GM18868 (cell line): ENCODE data around the gene ZNF189.
"Not testable (repeated sequence)": the region's sequence is repeated elsewhere in the genome, so short reads cannot be mapped to it uniquely, and the experiment has no call there.

Source experiments
- ATAC-seq: cut with Tn5 transposase; IDR thresholded peaks from one replicate; pipeline ENCODE4 v1.9.1; 2021; ENCODE audit warnings: mild to moderate bottlenecking, moderate library complexity; ENCODE audit not compliant: unreplicated experiment

ZNF189 gene

DNA sequence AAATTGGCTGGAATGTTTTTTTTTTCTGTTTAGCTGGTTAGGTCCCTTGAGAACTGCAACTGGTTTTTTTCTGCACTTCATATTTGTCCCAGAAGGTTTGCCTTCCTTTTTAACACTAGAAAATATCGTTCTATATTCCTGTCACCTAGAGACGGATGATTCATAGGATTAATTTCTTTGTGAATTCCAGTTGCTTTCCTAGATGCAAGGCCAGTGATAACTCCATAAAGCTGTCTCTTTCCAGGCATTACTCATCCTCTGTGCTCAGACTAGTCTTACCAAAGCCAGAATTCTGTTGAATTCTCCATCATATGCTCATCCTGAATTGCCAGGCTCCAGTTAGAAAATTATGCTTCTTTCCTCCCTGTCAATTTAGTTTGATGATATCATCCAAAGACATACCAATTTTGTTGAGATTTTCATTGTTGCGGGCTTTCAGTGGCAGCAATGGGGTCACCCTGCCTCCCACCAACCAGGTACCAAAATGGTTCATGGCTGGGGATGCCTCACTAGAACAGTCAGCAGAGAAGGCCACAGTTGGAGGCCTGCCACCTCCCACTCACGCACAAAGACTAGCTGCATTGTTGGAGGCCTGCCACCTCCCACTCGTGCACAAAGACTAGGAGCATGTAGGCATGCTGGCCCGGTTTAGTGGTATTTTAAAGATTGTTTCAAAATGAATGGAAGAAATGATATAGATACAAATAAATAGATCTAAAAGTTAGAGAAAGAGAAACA is 22.4 kb upstream of the ZNF189 start:
- no peak for ATAC-seq

DNA sequence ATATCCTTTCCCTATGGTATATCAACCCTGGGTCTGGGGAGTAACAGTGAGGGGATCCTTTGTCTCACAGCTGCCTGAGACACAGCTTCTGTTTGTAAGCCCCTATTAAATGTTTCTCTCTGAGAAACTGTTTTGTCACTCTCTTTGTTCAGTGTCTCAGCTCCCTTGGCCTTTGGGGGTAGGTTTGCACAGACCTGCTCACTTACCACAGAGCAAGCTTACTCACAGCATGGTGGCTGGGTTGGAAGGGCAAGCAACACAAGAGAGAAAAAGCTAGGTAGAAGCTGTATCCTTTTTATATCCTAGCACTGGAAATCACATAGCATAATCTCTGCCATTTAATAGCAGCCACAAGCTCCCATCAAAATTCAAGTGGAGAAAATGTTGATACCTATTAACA is 18.4 kb upstream of the ZNF189 start:
- no peak for ATAC-seq

DNA sequence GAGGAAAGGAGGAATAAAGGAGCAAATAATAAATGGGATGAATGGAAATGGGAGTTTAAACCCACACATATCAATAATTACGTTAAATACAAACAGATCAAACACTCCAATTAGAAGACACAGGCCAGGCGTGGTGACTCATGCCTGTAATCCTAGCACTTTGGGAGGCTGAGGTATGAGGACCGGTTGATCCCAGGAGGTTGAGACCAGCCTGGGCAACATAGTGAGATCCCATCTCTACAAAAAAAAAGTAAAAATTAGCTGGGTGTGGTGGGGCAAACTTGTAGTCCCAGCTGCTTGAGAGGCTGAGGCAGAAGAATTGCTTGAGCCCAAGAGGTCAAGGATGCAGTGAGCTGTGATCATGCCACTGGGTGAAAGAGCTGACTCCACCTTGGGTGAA is 17.5 kb upstream of the ZNF189 start:
- no peak for ATAC-seq

DNA sequence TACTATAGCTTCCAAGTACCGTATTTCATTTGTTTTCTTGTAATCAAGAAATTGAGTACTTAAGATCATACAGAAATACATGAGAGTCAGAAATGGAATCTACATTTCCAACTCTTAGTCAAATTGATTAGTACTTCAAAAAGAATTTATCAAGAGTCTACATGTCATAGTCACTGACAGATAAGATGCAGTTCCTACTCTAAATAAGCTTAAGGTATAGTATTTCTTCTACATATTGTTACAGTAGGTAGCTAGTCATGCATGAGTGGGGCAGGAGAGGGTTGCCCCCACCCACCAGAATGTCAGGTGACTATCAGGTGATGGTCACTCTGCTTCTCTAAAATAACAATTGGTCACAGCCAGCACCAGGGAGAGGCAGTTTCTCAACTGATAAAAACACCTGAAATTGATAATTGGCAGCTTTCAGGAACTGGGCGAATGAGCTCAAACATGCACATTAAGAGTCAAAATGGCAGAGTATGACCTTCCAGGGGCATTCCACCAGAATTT is 16.8 kb upstream of the ZNF189 start:
- ATAC-seq: no peak

DNA sequence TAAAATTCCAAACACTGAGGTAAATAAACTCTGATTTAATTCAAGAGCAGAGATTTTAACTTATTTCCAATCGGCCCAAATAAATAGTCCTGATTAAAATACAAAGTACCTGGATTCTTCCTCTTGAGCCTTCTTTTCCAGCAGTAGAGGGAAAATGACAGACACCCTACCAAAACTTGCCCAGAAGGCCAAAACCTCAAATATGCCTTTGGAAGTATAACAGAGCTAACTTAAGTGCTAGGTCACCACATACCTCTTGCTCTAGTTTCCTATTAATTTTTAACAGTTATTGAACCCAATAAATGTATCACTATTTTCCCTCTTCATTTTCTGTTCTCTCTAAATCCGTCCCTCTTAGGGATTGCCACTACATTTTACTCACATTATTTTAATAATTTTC is 15.3 kb upstream of the ZNF189 start:
- no peak for ATAC-seq

DNA sequence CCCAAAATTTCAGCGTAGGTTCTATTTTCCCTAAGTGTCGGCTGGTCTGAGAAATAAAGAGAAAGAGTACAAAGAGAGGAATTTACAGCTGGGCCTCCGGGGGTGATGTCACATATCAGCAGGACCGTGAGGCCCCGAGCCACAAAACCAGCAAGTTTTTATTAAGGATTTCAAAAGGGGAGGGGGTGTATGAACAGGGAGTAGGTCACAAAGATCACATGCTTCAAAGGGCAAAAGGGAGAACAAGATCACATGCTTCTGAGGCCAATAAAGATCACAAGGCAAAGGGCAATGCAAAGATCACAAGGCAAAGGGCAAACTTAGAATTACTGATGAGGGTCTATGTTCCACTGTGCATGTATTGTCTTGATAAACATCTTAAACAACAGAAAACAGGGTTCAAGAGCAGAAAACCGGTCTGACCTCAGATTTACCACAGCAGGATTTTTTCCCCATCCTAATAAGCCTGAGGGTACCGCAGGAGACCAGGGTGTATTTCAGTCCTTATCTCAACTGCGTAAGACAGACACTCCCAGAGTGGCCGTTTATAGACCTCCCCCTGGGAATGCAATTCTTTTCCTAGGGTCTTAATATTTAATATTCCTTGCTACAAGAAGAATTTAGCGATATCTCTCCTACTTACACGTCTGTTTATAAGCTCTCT is 13.6 kb upstream of the ZNF189 start, which contains the start of gene BAAT:
BAAT (minus strand) TSS at position 134 of the 664 bp plus-strand sequence. CDS start 13,602 bp downstream, outside the sequence.
- not testable (repeated sequence) for ATAC-seq

DNA sequence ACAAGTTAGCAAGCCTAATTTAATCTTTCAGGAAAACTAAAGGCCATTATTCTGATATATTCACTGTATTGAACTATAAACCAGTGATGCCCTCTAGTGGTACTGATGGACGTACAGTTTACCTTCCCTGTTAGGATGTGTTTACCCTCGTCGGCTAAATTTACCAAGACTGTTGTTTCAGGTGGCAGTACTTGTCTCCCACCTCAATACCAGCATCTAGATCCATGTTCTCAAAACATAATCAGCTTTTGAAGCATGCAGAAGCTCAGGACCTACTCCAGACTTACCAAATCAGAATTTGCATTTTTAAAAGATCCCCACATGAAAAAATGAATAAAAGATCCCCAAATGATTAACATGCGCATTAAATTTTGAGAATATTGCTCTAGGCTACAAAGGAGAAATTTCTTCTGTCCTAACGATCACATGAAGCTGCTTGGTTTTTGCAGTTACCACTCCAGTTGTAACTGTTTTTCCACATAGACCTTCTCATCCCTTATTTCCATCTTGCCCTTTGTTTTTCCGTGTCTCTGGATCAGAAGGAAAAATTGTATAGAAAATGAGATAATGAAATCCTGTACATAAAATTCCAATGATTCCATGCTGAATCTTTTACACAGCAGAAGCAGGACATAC is 10.7 kb upstream of the ZNF189 start:
- peak; percentile 88 for ATAC-seq

DNA sequence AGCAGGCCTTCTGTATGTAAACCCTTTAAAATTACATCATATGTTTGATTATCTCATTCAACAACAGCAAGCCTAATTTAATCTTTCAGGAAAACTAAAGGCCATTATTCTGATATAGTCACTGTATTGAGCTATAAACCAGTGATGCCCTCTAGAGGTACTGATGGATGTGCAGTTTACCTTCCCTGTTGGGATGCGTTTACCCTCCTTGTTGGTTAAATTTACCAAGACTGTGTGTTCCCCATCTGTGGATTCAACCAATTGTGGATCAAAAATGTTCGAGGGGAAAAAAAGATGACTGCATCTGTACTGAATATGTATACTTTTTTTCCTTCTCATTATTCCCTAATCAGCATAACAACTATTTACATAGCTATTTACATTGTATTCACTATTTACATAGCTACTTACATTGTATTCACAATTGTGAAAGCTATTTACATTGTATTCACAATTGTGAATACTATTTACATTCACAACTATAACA is 10.1 kb upstream of the ZNF189 start:
- no peak for ATAC-seq

DNA sequence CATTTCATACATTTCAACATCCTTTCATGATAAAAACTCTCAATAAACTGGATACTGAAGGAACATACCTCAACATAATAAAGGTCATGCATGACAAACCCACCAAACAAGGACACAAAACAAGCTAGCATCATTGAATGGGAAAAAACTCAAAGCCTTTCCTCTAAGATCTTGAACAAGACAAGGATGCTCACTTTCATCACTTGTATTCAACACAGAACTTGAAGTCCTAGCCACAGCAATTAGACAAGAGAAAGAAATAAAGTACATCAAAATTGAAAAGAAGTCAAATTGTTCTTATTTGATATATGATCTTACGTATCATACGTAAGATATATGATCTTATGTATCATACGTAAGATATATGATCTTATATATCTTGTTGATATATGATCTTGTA is 5.5 kb upstream of the ZNF189 start:
- ATAC-seq: no peak

DNA sequence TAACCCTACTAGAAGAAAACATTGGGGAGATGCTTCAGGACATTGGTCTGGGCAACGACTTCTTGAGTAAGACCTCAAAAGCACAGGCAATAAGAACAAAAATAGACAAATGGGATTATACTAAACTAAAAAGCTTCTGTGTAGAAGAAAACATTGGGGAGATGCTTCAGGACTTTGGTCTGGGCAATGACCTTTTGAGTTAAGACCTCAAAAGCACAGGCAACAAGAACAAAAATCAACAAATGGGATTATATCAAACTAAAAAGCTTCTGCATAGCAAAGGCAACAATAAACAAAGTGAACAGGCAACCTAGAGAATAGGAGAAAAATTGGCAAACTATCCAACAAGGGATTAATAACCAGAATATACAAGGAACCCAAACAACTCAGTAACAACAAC is 4.0 kb upstream of the ZNF189 start:
- no peak for ATAC-seq

DNA sequence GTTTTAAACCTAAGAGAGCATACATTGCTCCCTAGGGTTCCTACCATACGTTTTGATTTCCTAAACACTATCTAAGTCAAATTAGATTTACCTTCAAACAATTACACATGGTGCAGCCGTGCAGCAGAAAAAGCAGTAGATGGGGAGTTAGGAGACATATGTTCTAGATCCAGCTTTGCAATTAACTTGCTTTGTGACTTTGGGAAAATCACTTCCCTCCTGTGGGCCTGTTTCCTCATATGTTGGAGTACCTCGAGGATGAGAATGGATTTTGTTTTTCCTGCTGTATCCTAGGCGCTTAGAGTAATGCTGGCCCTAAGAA is 944 bp upstream of the ZNF189 start:
- no peak for ATAC-seq

DNA sequence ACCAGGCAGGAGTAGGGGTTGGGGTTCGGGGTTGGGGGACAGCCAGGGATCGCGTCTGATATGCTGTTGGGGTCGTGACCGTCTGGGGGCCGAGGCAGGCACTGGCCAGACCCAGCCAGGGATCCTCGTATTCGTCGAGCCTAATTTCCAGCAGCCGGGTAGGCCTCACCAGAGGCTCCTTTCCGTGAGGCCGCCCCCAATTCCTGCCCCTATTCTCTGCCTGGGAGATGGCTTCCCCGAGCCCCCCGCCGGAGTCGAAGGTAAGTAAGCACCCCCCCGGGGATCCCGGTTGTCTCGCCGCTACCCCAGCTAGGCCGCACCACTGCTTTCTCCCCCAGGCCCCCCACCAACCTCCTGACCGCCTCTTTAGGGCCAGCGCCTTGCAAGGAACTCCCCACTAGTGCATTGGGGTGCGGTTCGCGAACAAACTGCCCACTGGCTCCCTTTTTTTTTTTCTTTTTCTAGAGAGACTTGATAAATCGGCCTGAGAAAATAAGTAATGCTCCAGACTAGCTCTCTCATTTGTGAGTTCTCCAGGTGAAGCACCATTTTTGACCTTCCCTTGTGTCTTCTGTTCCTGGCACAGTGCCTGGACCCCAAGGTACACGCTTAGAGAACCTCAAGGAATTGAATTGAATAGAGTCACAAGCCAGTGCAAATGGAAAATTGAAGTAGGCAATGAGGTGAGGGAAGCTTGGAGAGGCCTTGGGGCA is 435 bp downstream of the ZNF189 start:
- peak; percentile 0 for ATAC-seq

DNA sequence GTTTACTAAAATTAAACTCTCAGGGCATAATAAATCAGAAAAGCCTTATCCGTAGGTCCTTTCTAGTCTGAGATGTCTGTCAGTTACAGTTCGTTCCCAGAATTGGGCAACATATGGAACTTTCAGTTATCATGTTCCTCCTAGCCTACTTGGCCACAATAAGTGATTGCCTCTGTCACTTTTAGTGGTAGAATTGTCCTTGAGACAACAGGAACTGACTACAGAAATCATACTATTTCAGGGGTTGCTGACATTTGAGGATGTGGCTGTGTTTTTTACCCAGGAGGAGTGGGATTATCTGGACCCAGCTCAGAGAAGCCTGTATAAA is 956 bp downstream of the ZNF189 start:
- ATAC-seq: no peak

DNA sequence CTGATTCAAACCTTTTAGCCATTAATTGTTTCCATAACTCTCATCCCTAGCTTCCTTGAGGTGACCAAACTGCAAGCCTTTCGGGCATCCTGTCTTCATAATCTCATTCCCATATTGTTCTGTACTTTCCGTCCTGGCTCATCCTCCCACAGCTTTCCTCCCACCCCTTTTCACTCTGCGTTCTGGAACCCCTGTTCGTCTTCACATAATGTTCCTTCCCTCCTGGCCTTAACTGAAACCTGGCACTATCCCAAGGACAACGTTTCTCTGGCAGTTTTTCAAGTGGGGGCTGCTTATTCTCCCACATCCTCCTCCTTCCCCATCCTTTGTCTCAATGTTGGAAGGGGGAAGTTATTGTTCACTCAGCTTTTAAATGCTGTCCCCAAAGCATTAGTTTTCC is 1.5 kb downstream of the ZNF189 start:
- ATAC-seq: no peak

DNA sequence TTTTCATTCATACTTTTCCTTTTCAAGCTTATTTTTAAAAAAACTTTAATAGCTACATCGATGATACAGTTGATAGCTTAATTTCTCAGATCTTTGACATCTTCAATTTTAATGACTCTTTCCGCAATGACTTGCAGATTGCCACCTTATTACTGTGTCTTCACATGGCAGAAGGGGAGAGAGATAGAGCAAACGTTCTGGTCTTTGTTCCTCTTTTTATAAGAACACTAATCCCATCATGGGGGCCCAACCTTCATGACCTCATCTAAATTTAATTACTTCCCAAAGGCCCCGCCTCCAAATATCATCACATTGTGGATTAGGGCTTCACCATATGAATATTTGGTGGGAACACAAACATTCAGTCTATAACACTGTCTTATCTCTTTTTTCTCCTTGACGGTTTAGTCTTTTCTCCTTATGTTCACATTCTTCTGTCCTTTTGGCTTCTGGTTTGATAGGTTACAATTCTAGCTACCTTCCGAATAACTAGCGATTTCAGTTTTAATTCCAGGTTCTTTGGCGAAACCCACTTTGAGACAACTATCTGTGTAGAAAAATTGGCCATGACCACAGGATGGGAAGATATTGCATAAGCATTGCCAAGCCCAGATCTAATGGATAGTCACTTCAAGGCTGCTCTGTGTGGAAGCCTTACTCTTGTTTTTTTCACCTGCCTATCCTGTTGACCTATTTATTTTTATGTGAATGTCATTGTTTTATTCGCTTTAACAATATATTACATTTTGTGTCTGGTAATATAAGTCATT is 5.0 kb downstream of the ZNF189 start:
- no peak for ATAC-seq

DNA sequence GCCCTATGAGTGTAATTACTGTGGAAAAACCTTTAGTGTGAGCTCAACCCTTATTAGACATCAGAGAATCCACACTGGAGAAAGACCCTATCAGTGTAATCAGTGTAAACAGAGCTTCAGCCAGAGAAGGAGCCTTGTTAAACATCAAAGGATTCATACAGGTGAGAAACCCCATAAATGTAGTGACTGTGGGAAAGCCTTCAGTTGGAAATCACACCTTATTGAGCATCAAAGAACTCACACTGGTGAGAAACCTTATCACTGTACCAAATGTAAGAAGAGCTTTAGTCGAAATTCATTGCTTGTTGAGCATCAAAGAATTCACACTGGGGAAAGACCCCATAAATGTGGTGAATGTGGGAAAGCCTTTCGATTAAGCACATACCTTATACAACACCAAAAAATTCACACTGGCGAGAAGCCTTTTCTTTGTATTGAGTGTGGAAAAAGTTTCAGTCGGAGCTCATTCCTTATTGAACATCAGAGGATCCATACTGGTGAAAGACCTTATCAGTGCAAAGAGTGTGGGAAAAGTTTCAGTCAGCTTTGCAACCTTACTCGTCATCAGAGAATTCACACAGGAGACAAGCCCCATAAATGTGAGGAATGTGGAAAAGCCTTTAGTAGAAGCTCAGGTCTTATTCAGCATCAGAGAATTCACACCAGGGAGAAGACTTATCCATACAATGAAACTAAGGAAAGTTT is 9.9 kb downstream of the ZNF189 start:
- ATAC-seq: no peak

DNA sequence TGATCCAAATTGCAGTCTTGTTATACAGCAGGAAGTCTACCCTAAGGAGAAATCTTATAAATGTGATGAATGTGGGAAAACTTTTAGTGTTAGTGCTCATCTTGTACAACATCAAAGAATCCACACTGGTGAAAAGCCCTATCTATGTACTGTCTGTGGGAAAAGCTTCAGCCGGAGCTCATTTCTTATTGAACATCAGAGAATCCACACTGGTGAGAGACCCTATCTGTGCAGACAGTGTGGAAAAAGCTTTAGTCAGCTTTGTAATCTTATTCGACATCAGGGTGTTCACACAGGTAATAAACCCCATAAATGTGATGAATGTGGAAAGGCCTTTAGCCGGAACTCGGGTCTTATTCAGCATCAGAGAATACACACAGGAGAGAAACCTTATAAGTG is 10.4 kb downstream of the ZNF189 start:
- no peak for ATAC-seq

DNA sequence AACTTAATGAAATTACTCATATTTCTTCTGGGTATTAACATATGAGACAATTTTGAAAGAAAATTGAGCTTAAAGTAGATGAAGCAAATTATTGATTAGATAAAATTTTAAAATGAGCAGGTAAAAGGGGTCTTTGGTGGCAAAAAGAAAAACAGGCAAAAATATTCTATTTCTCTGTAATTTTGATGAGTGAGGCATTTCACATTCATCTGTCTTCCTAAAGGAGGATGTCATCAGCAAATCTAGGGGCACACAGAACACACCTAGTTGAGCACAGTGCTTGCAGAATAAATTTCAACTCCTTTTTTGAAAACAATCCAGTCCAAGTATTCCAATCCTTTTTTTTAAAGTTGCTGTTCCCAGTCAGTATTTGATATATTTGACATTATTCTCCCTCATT is 16.2 kb downstream of the ZNF189 start:
- no peak for ATAC-seq

DNA sequence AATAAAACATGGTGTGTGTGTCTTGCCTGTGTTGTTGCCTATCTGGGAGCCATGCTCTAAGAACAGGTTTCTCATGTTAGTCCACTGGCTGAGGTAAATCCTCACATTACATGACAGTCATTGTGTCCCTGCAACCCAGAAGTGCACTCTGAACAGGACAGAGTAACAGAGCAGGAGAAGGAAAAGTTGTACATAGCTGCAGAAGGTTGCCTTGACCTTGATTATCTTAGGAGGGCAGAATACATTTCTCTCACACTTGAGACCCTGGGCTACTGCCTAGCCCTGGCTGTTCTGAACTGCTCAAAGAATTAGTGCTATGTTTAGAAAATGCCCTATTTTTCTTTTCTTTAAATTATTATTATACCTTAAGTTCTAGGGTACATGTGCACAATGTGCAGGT is 16.9 kb downstream of the ZNF189 start:
- no peak for ATAC-seq

DNA sequence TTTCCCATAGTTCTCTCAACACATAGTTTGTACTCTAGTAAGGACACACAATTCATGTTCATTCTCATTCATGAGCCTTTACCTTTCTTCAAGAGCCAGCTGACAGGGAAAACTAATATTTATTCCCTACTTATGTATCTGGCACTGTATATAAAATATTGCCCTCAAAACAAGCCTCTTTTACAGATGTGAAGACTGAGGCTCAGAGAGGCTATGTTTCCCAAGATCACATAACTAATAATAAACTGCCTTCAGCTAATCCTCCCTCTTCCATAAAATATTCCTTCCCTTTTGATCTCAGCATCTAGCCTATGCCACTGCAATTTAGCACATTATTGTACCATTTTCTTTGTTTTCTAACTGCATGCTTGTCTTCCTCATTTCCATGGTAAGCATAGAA is 18.7 kb downstream of the ZNF189 start:
- ATAC-seq: no peak
